Upper lobe of left lung (tissue), 6 donors: Measurements from ENCODE around the gene NRXN3. TPM values are rescaled to one million over a fixed set of nuclear protein-coding genes. Genes with fewer than 3 reads are reported as not detected.

ENCODE experiments used
- ATAC-seq, 2 donors: fragments of 200-7000 bp; cut with Tn5 transposase; one replicate each; pipeline ENCODE4 v1.9.1; 2022; ENCODE audit warnings: mild to moderate bottlenecking in 2 of 2, moderate library complexity in 2 of 2; ENCODE audit not compliant: low FRiP score in 2 of 2
- DNase-seq, 2 donors: peaks; one replicate each; pipeline ENCODE4 v3.0.0-alpha.2; 2019 to 2020
- H3K27ac ChIP-seq, 4 donors: fragments of 200-600 bp; sonication (generic); one replicate each; pipeline ENCODE4 v1.5.1; 2016 to 2019
- H3K27me3 ChIP-seq, 4 donors: fragments of 200-600 bp; sonication (generic); one replicate each; pipeline ENCODE4 v1.5.1; 2017 to 2019
- H3K36me3 ChIP-seq, 4 donors: fragments of 200-600 bp; sonication (generic); one replicate each; pipeline ENCODE4 v1.5.1; 2016 to 2019
- H3K4me1 ChIP-seq, 4 donors: fragments of 200-600 bp; sonication (generic); one replicate each; pipeline ENCODE4 v1.5.1; 2018 to 2019
- H3K4me3 ChIP-seq, 4 donors: fragments of 200-600 bp; sonication (generic); one replicate each; pipeline ENCODE4 v1.5.1; 2017 to 2019; ENCODE audit warnings: mild to moderate bottlenecking in 2 of 4, moderate library complexity in 1 of 4
- H3K9me3 ChIP-seq, 4 donors: fragments of 200-600 bp; sonication (generic); one replicate each; pipeline ENCODE4 v1.5.1; 2018 to 2019
- EP300 ChIP-seq, 4 donors: sonication (generic); formaldehyde crosslinking; IDR thresholded peaks; one replicate each; pipeline ENCODE4 v1.5.1; 2017; ENCODE audit warnings: antibody characterized with exemption in 4 of 4, control low read depth in 2 of 4
- POLR2A ChIP-seq, 4 donors: fragments of 450-650 bp; IDR thresholded peaks; one replicate each; pipeline ENCODE4 v1.5.1; 2016 to 2017; ENCODE audit warnings: antibody characterized with exemption in 4 of 4, mild to moderate bottlenecking in 2 of 4
- POLR2AphosphoS5 ChIP-seq, 2 donors: sonication (generic); formaldehyde crosslinking; IDR thresholded peaks; one replicate each; pipeline ENCODE4 v1.5.1; 2017; ENCODE audit warnings: antibody characterized with exemption in 2 of 2
- WGBS, 2 donors: methylation state at CpG; one replicate each; pipeline ENCODE4 v1.1.5; 2017 to 2018; 5-methylcytosine and 5-hydroxymethylcytosine counted together
- total RNA-seq, 6 donors: library from RNA; depleted of rRNA in 4 of 6; stranded (reverse); fragments of >200 nt in 4 of 6; gene quantifications; one replicate each; pipeline versions ENCODE4 v1.1.0 to v1.2.1, GENCODE V29; 2016 to 2021
- TF ChIP-seq, protein P1 (sequence below), 6 experiments: fragments of 450-650 bp in 4 of 6; fragments of 200-600 bp in 2 of 6; sonication (generic) in 2 of 6; IDR thresholded peaks; one replicate each; pipeline ENCODE4 v1.5.1; 2016 to 2019; ENCODE audit warnings: antibody characterized with exemption in 6 of 6
- donor health status: DM: no; HTN: no; CAD: no; lungs with moderate emphysema.
- donor health status: DM: no; HTN: yes; CAD: no; lungs with severe emphysema.

Gene NRXN3
- total RNA-seq, 6 donors from 2014 or later = 4.4 to 14.9 (median 7.2) TPM

DNA sequence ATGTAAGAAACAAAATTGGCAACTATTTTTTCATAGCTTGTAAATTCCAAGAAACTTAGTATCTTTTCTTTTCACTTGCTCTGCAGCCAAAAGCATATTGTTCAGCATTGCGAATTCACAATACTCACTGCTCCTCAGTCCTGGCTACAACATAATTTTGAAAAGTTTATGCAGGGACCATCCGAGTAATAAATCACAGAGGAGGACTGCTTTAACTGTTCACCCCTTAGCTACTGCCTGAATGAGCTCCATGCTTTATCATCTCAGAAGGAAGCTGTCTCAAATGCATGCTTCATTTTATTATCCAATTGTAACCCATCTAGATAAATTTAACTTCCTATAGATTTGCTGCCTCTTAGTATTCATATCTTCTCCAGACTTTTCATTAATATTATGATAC lies 1213.3 kb downstream of the NRXN3 start:
- TF ChIP-seq, protein P1, sequence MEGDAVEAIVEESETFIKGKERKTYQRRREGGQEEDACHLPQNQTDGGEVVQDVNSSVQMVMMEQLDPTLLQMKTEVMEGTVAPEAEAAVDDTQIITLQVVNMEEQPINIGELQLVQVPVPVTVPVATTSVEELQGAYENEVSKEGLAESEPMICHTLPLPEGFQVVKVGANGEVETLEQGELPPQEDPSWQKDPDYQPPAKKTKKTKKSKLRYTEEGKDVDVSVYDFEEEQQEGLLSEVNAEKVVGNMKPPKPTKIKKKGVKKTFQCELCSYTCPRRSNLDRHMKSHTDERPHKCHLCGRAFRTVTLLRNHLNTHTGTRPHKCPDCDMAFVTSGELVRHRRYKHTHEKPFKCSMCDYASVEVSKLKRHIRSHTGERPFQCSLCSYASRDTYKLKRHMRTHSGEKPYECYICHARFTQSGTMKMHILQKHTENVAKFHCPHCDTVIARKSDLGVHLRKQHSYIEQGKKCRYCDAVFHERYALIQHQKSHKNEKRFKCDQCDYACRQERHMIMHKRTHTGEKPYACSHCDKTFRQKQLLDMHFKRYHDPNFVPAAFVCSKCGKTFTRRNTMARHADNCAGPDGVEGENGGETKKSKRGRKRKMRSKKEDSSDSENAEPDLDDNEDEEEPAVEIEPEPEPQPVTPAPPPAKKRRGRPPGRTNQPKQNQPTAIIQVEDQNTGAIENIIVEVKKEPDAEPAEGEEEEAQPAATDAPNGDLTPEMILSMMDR (IDR thresholded peaks at IDR 0.05) = no peak
- TF ChIP-seq POLR2A (IDR thresholded peaks at IDR 0.05) (no peak), POLR2AphosphoS5 (IDR thresholded peaks at IDR 0.05) (no peak), EP300 (IDR thresholded peaks at IDR 0.05) (no peak)
- Histone ChIP-seq H3K27ac (no peak overlapping the region), H3K36me3 (no peaks in the 10 kb centered on the region), H3K4me1 (no peaks in the 10 kb centered on the region), H3K27me3 (no peaks in the 10 kb centered on the region), H3K9me3 (no peaks in the 10 kb centered on the region), H3K4me3 (no peak overlapping the region)
- 85 to 86% methylated on average over 2 of the region's 2 CpGs for WGBS, 2 donors
- DNase-seq (no peak), ATAC-seq (no peak)

GRCh38 chr14:79395061-79395460 lies 1224.9 kb downstream of the NRXN3 start:
- Histone ChIP-seq H3K27ac (no peak overlapping the region), H3K9me3 (no peaks in the 10 kb centered on the region), H3K36me3 (no peaks in the 10 kb centered on the region), H3K27me3 (no peaks in the 10 kb centered on the region), H3K4me1 (no peaks in the 10 kb centered on the region), H3K4me3 (no peak overlapping the region)
- no peak for TF ChIP-seq POLR2AphosphoS5 (IDR thresholded peaks at IDR 0.05)
- DNase-seq (no peak), ATAC-seq (no peak)

DNA sequence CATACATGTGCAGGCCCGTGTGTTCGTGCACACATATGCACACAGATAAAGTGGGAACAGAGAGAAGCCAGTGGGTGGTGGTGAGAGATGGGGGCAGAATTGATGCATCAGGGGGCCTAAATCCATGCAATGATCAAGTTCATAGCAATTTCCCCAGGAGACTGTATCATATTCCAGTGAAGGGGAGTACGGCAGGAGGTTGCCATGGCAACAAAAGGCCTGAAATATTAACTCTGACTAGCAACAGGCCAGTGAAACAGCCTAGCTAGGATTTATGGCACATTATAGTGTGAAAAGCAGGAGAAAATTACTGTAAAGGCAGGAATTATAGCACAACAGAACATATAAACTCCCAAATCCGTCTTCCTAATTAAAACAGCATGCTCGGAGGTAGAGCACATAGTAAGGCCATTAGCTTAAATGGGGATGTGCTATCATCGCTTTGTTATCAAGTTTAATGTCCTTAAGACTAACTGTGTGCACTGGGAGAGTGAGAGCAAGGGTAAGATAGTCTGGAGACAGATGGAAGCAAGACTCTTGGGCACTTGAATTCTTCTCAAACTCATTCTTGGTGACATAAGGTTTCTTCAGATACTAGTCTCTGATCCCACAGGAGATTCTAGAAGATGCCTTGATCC lies 1234.8 kb downstream of the NRXN3 start:
- no peaks in the 10 kb centered on the region for H3K9me3 ChIP-seq
- 79 to 89% methylated on average over 6 of the region's 6 CpGs for WGBS, 2 donors

GRCh38 chr14:79405512-79405910 lies 1235.3 kb downstream of the NRXN3 start:
- TF ChIP-seq POLR2A (IDR thresholded peaks at IDR 0.05) (no peak), POLR2AphosphoS5 (IDR thresholded peaks at IDR 0.05) (no peak), EP300 (IDR thresholded peaks at IDR 0.05) (no peak)
- TF ChIP-seq, protein P1 (IDR thresholded peaks at IDR 0.05) = no peak
- Histone ChIP-seq H3K9me3 (no peaks in the 10 kb centered on the region), H3K4me1 (no peaks in the 10 kb centered on the region), H3K27ac (no peak overlapping the region), H3K4me3 (no peak overlapping the region), H3K36me3 (no peaks in the 10 kb centered on the region), H3K27me3 (no peaks in the 10 kb centered on the region)
- WGBS, 2 donors = 83 to 84% methylated on average over 2 of the region's 2 CpGs
- DNase-seq (no peak), ATAC-seq (no peak)

More for the DNA sequence above, 1234.8 kb downstream of the NRXN3 start:
- Histone ChIP-seq H3K27ac (no peak overlapping the region), H3K27me3 (no peaks in the 10 kb centered on the region), H3K36me3 (no peaks in the 10 kb centered on the region), H3K4me3 (no peak overlapping the region), H3K4me1 (no peaks in the 10 kb centered on the region)
- DNase-seq = no peak
- no peak for ATAC-seq
- TF ChIP-seq POLR2AphosphoS5 (IDR thresholded peaks at IDR 0.05) (no peak), EP300 (IDR thresholded peaks at IDR 0.05) (no peak), POLR2A (IDR thresholded peaks at IDR 0.05) (no peak)
- TF ChIP-seq, protein P1 (IDR thresholded peaks at IDR 0.05) = no peak

GRCh38 chr14:79407572-79407971 lies 1237.4 kb downstream of the NRXN3 start:
- no peaks in the 10 kb centered on the region for H3K9me3 ChIP-seq
- no peak overlapping the region for H3K4me3 ChIP-seq
- DNase-seq (no peak), ATAC-seq (no peak)
- H3K27ac ChIP-seq = no peak overlapping the region
- H3K27me3 ChIP-seq = no peaks in the 10 kb centered on the region
- 64 to 67% methylated on average over 2 of the region's 2 CpGs for WGBS, 2 donors
- TF ChIP-seq, protein P1 (IDR thresholded peaks at IDR 0.05) = no peak
- no peak for TF ChIP-seq POLR2A (IDR thresholded peaks at IDR 0.05)
- no peak for TF ChIP-seq EP300 (IDR thresholded peaks at IDR 0.05)
- TF ChIP-seq POLR2AphosphoS5 (IDR thresholded peaks at IDR 0.05) = no peak
- no peaks in the 10 kb centered on the region for H3K36me3 ChIP-seq
- no peaks in the 10 kb centered on the region for H3K4me1 ChIP-seq
